ENCODE data around the gene GATA6. TPM values are rescaled to one million over a fixed set of nuclear protein-coding genes. Genes with fewer than 3 reads are reported as not detected.

Gene GATA6
- polyA plus RNA-seq, 3 donors: 0.04 TPM; not detected in 2

DNA sequence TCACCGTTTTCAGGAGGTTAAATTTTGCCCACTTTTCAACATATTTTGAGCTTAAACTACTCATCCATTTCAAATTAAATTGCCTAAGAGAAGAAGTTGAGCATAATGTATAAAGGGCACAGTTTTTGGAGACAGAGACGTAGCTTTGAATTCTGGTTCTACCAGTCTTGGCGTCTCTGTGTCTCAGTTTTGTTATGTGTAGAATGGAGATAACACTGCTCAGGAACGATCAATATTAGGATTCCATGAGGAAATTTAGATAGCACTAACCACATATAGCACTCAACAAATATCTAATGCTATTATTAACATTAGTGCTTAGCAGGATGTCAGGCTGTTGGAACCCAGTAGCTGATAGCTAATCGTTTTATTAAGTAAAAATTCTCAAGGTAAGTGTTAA lies 40.4 kb upstream of the GATA6 start:
- Histone ChIP-seq H3K27me3 (ENCODE audit: control insufficient read depth in 2 of 2, insufficient read depth in 2 of 2, low read length in 2 of 2) (no peaks in the 10 kb centered on the region), H3K36me3 (replicated peaks in 1 of 2; ENCODE audit: control insufficient read depth in 1 of 2, insufficient read depth in 2 of 2, low read length in 2 of 2) (no peaks in the 10 kb centered on the region), H4K20me1 (ENCODE audit: insufficient read depth, low read length) (no peaks in the 10 kb centered on the region), H3K9me3 (replicated peaks in 1 of 2; ENCODE audit: control insufficient read depth in 1 of 2, insufficient read depth in 1 of 2, low read length in 2 of 2) (no peaks in the 10 kb centered on the region), H3K4me2 (replicated peaks; ENCODE audit: extremely low read depth, low read length, poor library complexity, severe bottlenecking) (no peak overlapping the region), H3K4me1 (ENCODE audit: control insufficient read depth in 1 of 2, insufficient read depth in 2 of 2, low read length in 2 of 2) (no peaks in the 10 kb centered on the region), H3K4me3 (replicated peaks in 1 of 3; ENCODE audit: low read depth in 2 of 3, low read length in 3 of 3) (no peak overlapping the region), H3K27ac (ENCODE audit: low read depth in 1 of 2, low read length in 2 of 2) (no peak overlapping the region), H2AFZ (ENCODE audit: insufficient read depth, low read depth, low read length, poor library complexity, severe bottlenecking) (no peak overlapping the region), H3K9ac (ENCODE audit: insufficient read depth, low read length, poor library complexity, severe bottlenecking) (no peak overlapping the region), H3K79me2 (ENCODE audit: insufficient read depth, low read length) (no peaks in the 10 kb centered on the region)
- no peak overlapping the region for H3K27ac Mint-ChIP-seq
- H3K4me1 Mint-ChIP-seq: no peaks in the 10 kb centered on the region
- DNase-seq: no peak
- TF ChIP-seq, protein P1, sequence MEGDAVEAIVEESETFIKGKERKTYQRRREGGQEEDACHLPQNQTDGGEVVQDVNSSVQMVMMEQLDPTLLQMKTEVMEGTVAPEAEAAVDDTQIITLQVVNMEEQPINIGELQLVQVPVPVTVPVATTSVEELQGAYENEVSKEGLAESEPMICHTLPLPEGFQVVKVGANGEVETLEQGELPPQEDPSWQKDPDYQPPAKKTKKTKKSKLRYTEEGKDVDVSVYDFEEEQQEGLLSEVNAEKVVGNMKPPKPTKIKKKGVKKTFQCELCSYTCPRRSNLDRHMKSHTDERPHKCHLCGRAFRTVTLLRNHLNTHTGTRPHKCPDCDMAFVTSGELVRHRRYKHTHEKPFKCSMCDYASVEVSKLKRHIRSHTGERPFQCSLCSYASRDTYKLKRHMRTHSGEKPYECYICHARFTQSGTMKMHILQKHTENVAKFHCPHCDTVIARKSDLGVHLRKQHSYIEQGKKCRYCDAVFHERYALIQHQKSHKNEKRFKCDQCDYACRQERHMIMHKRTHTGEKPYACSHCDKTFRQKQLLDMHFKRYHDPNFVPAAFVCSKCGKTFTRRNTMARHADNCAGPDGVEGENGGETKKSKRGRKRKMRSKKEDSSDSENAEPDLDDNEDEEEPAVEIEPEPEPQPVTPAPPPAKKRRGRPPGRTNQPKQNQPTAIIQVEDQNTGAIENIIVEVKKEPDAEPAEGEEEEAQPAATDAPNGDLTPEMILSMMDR (IDR thresholded peaks at IDR 0.05): no peak
- H3K27me3 Mint-ChIP-seq (ENCODE audit: low read depth in 3 of 3): peaks cover 2 to 7% (median 3%) of the 10 kb centered on the region in 3 donors
- intact Hi-C loops (cut with micrococcal nuclease): no loop called here
- H3K36me3 Mint-ChIP-seq: no peaks in the 10 kb centered on the region
- peaks cover 0 to 8% (median 2%) of the 10 kb centered on the region in 7 donors for H3K9me3 Mint-ChIP-seq
- no peak overlapping the region for H3K4me3 Mint-ChIP-seq
- 88% methylated on average over 1 of the region's 5 CpGs for WGBS (ENCODE audit: insufficient coverage)

DNA sequence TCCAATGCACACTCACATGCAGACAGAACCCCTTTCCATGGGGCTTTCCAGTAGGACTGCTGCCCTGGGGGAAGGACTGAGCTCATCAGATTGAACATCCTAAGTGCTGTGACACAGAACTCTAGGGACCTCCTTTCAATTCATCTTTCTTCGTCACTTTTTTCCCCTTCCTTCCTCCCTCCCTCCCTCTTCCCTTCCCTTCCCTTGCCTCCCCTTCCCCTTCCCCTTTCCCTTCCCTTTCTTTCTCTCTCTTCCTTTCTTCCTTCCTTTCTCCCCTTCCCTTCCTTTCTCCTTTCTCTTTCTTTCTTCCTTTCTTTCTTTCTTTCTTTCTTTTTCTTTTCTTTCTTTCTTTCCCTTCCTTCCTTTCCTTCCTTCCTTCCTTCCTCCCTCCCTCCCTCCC lies 39.6 kb upstream of the GATA6 start:
- TF ChIP-seq, protein P1 (IDR thresholded peaks at IDR 0.05): no peak
- Histone ChIP-seq H3K27me3 (ENCODE audit: control insufficient read depth in 2 of 2, insufficient read depth in 2 of 2, low read length in 2 of 2) (no peaks in the 10 kb centered on the region), H4K20me1 (ENCODE audit: insufficient read depth, low read length) (no peaks in the 10 kb centered on the region), H2AFZ (ENCODE audit: insufficient read depth, low read depth, low read length, poor library complexity, severe bottlenecking) (no peak overlapping the region), H3K4me1 (ENCODE audit: control insufficient read depth in 1 of 2, insufficient read depth in 2 of 2, low read length in 2 of 2) (no peaks in the 10 kb centered on the region), H3K4me2 (replicated peaks; ENCODE audit: extremely low read depth, low read length, poor library complexity, severe bottlenecking) (no peak overlapping the region), H3K9me3 (replicated peaks in 1 of 2; ENCODE audit: control insufficient read depth in 1 of 2, insufficient read depth in 1 of 2, low read length in 2 of 2) (no peaks in the 10 kb centered on the region), H3K27ac (ENCODE audit: low read depth in 1 of 2, low read length in 2 of 2) (no peak overlapping the region), H3K4me3 (replicated peaks in 1 of 3; ENCODE audit: low read depth in 2 of 3, low read length in 3 of 3) (no peak overlapping the region), H3K9ac (ENCODE audit: insufficient read depth, low read length, poor library complexity, severe bottlenecking) (no peak overlapping the region), H3K36me3 (replicated peaks in 1 of 2; ENCODE audit: control insufficient read depth in 1 of 2, insufficient read depth in 2 of 2, low read length in 2 of 2) (no peaks in the 10 kb centered on the region), H3K79me2 (ENCODE audit: insufficient read depth, low read length) (no peaks in the 10 kb centered on the region)
- Mint-ChIP-seq H3K27ac (no peak overlapping the region), H3K4me1 (no peaks in the 10 kb centered on the region), H3K36me3 (no peaks in the 10 kb centered on the region), H3K4me3 (no peak overlapping the region), H3K27me3 (ENCODE audit: low read depth in 3 of 3) (peaks cover 2 to 7% (median 3%) of the 10 kb centered on the region in 3 donors), H3K9me3 (peaks cover 0 to 8% (median 2%) of the 10 kb centered on the region in 7 donors)
- WGBS (ENCODE audit: insufficient coverage): 53% methylated on average over 1 of the region's 1 CpG
- DNase-seq: no peak
- intact Hi-C loops (cut with micrococcal nuclease): no loop called here

Data from CD14-positive monocyte (primary cell).